Measurements from ENCODE around the gene WDR90.

The WDR90 gene

GRCh38 chr16:625977-626765 lies 23.0 kb upstream of the WDR90 start:
- no peak for DNase-seq (ENCODE audit: low spot score)
- in situ Hi-C loops (cut with MboI; ENCODE audit: low pct_unique_long_range_greater_than_20kb, low sequenced_read_pairs, unreplicated experiment) = no loop called here
- no peak for TF ChIP-seq CTCF (IDR thresholded peaks at IDR 0.05; ENCODE audit: extremely low read depth, insufficient read depth, missing control alignments)

DNA sequence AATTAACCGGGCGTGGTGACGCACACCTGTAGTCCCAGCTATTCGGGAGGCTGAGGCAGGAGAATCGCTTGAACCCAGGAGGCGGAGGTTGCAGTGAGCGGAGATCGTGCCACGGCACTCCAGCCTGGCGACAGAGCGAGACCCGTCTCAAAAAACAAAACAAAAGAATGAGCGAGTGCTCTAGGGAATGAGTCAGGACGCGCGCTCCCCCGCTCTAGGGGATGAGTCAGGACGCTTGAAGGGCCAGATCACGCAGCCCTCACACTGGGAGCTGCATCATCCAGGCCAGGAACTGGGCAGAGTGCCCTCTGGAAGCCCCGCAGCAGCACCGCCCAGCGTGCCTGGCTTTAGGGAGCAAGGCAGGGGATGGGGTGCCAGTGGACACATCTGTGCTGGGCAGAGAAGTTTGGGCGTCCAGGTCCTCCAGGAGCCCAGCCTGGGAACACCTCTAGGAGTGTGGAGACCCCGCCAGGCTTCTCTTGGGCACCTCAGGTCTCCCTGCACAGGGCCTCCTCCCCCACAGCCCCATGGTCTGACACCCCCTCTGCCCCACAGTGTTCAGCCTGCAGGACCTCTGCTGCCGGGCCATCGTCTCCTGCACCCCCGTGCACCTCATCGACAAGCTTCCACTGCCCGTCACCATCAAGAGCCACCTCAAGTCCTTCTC lies 22.2 kb upstream of the WDR90 start:
- in situ Hi-C loops (cut with MboI; ENCODE audit: low pct_unique_long_range_greater_than_20kb, low sequenced_read_pairs, unreplicated experiment) = no loop called here
- no peak for DNase-seq (ENCODE audit: low spot score)
- TF ChIP-seq CTCF (IDR thresholded peaks at IDR 0.05; ENCODE audit: extremely low read depth, insufficient read depth, missing control alignments) = no peak

DNA sequence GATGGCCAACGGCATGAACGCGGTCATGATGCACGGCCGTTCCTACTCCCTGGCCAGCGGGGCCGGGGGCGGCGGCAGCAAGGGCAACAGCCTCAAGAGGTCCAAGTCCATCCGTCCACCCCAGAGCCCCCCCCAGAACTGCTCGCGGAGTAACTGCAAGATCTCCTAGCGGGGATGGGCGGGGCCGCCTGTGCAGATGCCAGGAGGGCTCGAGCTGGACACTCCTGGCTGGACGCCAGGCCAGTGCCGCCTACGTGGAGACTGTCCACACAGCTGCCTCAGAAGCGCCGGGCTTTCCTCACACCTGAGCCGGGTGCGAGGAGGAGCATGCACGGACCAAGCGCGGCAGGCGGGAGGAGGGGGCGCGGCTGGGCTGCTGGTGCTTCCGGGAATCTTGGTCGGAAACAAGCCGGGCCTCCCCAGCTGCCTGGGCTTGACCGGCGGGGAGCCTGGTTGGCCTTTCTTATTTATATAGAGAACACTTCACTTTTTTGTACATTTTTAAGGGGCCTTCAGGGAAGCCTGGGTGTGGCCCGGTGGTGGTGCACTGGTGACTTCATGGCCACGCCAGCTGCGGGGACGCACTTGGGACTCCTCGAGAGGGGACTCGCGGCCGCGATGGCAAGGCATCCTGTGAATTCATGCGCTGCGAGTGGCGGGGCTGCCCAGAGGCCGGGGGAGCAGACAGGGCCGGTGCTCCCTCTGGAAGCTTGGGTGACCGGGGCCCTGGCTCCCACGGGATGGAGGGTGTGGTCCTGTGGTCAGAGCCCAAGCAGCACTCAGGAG lies 21.5 kb upstream of the WDR90 start:
- no peak for TF ChIP-seq CTCF (IDR thresholded peaks at IDR 0.05; ENCODE audit: extremely low read depth, insufficient read depth, missing control alignments)
- in situ Hi-C loops (cut with MboI; ENCODE audit: low pct_unique_long_range_greater_than_20kb, low sequenced_read_pairs, unreplicated experiment) = no loop called here
- DNase-seq (ENCODE audit: low spot score) = no peak

DNA sequence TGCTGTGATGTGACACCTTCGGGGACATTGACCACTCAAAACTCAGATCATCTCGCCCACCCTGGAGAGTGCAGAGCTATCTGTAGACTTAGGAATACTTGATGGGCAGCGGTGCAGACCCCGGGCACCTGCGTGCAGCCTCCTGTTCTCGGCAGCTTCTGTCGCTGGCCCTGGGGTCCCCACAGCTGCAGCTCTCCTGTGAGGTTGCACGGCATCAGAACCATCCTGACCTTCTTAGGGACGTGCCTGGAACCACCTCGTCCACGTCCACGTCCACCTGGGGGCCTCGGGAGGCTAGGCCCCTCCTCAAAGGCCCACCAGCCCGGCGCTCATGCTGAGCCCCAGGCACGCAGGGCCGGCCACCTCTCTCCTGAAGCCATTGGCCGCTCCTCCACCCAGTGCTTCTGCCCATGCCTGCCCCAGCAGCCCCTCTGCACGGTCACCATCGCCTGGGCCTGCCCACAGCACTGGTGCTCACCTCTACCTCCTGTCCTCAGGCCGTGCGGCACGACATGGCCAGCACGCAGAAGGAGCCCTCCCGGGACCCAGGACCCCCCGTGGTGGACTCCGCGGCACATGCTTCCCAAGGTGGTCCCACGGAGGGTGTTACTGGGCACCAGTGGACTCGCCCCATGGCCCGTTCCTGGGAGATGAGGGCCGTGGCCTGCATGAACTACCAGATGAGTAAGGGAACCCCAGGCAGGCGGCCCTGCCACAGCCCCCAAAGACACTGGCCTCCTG lies 20.7 kb upstream of the WDR90 start:
- no peak for DNase-seq (ENCODE audit: low spot score)
- in situ Hi-C loops (cut with MboI; ENCODE audit: low pct_unique_long_range_greater_than_20kb, low sequenced_read_pairs, unreplicated experiment) = no loop called here
- TF ChIP-seq CTCF (IDR thresholded peaks at IDR 0.05; ENCODE audit: extremely low read depth, insufficient read depth, missing control alignments) = no peak

DNA sequence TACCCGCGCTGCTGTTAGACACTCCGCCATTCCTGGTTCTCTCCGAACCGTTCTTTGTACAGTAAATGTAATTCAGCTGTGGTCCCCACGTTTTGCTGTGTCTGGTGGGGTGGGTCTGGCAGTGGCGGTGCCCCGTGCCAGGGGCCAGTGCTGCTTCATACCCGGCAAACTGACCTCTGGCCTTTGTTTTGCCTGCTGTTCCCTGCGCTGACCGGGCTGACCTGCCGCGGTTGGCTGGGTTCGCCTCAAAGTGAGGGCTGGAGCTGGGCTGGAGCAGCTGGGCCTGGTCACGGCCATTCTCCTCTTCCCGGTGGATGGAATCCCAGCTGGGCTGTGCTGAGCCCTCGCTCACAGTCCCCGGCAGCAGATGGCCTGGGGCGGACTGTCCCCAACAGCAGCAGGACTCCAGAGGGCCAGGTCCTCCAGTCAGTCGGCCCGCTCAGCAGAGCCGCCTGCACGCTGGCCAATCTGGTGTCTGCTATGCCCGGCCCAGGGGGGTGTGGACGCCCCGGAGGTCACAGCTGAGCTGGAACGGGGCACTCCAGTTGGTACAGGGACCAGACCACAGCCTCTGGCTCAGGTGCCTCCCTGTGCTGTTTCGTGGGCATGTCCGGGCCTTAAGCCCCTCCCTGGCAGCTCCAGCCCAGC lies 19.9 kb upstream of the WDR90 start:
- TF ChIP-seq CTCF (IDR thresholded peaks at IDR 0.05; ENCODE audit: extremely low read depth, insufficient read depth, missing control alignments) = no peak
- no peak for DNase-seq (ENCODE audit: low spot score)
- in situ Hi-C loops (cut with MboI; ENCODE audit: low pct_unique_long_range_greater_than_20kb, low sequenced_read_pairs, unreplicated experiment) = no loop called here
